Stimulated activated CD4-positive, alpha-beta T cell treated with anti-CD3 and anti-CD28 coated beads, Interleukin-4, amount 100 ng/mL, for 4 hours (primary cell): ENCODE measurements around the gene LIPA.
"Not testable (repeated sequence)": the region's sequence is repeated elsewhere in the genome, so short reads cannot be mapped to it uniquely, and the experiment has no call there.

ENCODE experiments used
- DNase-seq, 2 experiments: peaks; one replicate each; pipeline ENCODE4 v3.0.0-alpha.2; 2020

LIPA gene

DNA sequence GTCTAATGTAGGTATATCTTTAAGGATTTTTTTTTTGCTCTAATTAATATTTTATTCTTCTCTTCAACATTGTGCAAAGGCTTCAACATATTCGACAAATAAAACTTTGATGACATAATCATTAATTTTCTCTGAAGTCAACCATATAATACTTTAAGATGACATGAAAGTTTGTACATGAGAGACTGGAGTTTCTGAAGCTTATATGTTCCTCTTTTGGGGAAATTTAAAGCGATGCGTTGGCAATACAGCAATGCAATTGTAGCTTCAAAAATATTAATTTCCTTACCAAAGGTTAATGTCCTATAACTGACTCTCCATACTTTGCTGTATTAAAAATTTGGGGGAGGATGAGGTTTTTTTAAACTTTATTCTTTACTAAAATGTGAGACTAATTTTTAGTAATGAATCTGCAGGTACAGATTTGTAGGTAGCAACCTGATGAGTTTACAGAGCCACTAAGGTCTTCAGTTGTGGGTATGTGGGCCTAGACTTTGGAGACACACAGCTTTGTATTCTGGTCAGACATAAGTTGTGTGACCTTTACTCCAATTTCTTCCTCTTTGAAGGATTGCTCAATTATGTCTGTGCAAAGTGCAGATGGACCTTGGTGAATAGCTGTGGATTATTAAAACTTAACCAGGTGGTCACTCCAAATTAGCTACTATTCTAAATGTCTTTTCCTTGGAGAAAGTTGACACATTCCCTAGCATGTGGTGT lies 18.0 kb upstream of the LIPA start:
- no peak for DNase-seq

DNA sequence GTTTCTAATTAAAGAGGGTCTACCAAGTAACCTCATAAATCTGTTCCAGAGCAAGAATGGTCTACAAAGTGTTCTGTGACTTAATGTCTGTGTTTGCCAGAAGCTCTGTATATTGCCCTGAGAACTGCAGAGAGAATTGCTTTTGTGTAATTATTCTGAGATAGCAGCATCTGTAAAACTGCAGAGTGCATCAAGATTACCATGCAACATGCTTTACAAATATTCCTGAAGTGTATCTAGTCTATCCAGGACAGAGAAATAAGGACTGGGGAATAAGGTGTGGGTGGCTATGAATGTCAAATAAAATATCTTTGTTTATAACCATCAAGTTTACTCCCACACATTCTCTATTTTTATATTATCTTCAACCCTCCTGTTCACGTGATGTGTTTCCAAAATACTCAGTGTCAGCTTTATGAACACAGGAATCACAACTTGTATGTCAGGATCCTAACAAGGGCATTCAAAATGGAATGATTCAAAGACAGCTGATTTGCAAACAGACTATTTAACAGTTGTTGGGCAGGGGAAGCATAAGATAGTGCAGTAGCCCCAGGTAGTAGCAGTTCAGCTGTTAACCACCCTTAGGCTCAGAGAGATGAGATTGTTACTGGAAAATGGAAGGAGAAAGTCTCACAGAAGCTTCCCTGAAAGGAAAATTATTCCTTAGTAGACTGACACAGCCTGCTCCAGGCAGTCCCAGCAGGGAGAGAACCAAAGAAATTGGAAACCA lies 15.3 kb upstream of the LIPA start:
- DNase-seq, result no peak

DNA sequence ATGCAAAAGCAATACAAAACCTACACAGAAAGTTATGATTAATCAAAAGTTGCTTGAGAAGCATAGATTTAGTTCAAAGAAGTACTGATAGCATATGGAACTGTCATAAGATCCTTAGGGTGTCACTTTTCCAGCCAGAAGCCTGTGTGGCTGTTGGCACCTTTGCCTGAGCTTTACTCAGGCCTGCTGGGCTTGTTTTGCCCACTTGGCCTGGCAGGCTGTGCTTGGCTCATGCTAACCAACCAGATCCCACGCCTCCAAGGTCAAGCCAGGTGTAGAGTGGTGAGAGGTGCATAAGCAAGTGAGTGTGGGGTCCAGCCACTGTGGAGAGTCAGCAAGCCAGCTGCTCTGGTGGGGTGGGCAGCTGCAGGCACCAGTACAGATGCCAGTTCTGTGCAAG lies 12.0 kb upstream of the LIPA start:
- no peak for DNase-seq

DNA sequence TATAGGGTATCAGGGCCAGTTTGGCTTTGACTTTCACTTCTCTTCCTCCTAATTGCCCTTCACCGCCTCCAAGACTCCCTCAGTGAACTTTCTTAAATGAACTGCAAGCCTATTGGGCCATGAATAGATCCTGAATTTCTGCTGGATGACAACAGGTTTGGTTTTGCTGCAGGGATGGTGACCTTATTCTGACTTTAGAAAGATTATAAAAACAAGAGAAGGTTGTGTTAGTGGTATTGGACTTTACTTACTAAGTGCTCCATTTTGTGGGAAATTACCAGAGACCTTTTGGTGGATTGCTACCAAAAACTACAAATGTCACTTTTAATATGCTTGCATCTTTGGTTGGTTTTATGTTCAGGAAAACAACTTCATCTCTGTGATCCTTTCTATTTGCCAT lies 11.5 kb upstream of the LIPA start:
- DNase-seq, result no peak

DNA sequence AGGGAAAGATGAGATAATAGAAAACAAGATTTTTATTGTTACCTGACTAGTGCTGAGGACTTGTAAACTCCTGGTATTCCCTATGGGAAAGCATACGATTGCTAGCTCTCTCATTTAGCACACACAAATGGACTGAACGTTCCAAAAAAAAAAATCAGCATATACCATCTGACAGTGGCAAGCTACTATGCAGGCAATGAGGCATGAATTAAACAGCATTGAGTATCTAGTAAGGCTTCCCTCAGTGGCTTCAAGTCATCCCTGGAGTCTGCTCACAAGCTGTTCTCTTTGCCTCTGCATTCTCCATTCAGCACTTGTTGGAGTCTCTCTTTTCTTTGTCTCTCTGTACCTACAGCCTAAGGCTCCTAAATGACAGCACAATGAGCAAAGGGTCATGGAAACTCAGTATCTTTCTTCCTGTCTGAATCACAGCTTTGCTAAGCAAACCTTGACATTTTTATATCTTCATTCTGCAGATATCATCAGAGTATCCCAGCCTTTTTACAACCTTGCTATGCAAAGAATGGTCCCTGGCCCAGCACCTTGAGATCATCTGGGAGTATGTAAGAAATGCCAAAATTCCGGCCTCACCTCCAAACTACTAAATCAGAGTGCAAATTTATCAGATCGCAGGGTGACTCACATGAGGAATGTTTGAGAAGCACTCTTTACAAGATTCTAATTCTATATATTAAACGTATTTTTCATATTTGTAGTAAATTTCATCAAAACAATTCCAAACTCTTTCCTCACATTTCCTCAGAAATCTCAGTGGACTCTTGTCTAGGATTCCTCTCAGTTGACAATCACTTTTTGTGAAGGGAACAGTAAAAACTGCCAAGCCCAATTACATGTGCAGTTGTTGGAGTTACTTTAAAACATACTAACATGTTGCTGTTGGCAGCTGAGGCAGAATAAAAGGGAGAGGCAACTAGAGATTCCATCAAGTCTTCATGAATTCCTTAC lies 10.8 kb upstream of the LIPA start:
- DNase-seq, result no peak

DNA sequence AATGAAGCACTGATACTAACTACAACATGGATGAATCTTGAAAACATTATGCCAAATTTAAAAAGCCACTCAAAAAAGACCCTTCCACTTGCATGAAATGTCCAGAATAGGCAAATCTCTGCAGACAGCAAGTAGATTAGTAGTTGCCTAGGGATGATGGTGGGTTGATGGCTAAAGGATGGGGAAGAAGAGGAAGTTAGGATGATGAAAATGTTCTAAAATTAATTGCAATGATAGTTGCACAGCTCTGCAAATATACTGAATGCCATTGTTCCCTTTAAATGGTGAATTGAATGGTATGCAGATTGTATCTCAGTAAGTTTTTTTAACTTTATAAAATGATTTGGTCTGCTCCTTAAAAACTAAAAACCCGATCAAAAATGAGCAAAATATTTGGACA lies 7.3 kb upstream of the LIPA start:
- no peak for DNase-seq

DNA sequence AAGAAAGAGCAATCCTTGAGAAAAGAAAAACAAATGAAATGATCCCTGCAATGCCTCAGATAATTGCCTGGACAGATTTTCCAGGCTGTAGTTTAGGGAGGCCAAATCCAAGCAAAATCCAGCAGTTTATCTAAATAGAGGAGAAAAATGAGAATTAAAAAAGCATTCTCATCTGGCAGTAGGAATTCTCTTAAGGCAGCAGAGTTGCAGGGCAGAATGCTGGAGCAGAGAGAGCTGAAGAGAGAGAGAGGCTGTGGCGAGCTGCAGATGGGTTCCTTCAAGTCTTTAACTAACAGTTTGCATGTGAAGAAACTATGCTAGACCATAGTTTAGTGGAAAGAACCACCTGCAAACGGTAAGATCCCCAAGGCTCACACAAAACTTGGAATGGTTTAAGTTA lies 6.0 kb upstream of the LIPA start:
- no peak for DNase-seq

- DNase-seq, result no peak
These were observed 5.4 kb upstream of the LIPA start for GRCh38 chr10:89256962-89257361.

DNA sequence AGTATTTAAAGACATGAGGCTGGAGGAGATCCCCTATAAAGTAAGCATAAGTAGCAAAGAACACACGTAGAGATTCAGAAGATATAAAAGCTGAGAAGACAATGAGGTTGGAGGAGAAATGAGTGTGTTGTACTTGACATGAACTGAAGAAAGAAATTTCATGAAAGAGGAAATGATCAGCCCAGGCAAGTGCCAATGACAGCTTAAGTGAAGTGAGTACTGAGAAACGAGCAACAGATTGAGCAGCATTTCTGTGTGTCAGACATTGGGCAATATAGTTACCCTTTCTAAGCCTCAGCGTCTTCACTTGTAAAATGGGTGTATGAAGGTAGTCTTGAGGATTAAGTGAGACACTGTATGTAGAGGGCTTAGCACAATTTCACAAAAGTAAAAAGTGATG lies 4.8 kb upstream of the LIPA start:
- DNase-seq, result no peak

- DNase-seq, result no peak
These were observed 4.2 kb upstream of the LIPA start for GRCh38 chr10:89255793-89256192.

GRCh38 chr10:89255091-89255579 lies 3.6 kb upstream of the LIPA start:
- peak in 1 of 2 experiments; percentile 10 for DNase-seq

DNA sequence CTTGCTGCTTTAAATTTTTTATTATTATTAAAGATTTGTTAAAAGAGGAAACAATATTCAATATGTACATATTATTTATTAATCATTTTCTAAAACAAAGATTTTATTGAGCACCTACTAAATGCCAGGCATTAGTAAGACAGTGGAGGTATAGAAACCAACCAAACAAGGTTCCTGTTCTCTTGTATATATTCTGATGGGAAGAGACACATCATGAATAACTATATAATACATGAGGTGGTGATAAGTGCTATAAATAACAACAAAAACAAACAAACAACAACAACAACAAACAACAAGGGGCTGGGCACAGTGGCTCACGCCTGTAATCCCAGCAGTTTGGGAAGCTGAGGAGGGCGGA lies 630 bp upstream of the LIPA start:
- DNase-seq, result no peak

GRCh38 chr10:89250865-89251408 lies 638 bp downstream of the LIPA start:
- no peak for DNase-seq

GRCh38 chr10:89248990-89249389 lies 2.6 kb downstream of the LIPA start:
- no peak for DNase-seq

DNA sequence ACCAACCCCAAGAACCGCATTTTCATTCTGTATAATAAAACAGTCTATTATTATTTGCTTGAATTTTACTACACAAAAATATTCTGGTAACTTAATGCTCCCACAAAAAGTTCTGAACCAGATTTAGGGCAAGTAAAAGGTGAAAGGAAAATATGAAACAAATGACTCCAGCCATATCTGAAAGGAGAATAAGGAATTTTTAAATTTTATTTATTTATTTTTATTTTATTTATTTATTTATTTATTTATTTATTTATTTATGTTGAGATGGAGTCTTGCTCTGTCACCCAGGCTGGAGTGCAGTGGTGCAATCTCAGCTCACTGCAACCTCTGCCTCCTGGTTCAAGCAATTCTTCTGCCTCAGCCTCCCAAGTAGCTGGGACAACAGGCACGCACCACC lies 4.0 kb downstream of the LIPA start:
- not testable (repeated sequence) for DNase-seq

- DNase-seq, result no peak
These were observed 5.8 kb downstream of the LIPA start for GRCh38 chr10:89245802-89246201.

DNA sequence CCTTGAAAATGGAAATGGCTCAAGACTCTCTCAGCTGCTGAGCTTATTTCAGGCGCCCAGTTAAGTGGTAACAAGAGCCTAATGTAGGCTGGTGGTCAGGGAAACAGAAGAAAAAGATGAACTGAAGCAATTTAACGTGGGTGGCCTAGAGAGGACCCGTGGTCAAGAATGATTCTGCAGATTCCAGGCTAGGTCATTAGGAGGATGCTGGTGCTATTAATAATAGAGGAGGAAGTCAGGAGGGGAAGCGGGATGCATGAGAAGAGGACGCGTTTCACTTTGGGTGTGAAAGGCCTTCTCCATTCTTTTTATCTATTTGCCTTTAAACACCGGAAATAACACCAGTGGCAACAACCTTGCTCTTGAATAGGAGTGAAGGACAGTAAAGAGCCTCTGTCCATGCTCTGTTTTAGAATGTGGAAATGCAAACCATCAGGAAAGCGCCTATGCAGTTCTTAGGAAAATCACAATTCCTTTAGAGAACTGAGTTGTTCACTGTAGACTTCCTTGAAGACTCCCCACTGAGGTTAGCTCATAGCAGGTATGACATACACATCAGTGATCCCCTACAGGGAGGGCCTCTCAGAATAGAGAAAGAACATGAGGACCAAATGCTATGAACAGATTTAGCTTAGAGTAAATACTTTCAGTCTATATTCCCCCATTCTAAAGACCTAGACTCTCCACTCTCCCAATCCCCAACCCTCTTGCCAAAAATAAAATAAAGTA lies 8.6 kb downstream of the LIPA start:
- no peak for DNase-seq

DNA sequence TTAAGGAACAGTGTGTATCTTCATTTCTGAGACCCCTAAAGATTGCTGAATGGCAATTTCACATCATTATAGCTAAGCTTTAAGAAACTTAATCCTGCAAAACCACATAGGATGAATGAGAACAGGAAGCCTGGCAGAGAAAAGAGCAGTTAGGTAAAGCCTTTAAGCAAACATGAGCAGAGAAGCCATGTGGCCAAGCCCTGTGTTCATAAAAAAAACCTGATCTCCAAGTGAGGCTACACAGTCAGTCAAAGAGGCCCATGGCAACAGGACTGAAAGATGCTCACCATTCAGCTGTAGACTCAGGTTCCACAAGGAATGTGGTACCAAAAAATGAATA lies 9.3 kb downstream of the LIPA start:
- DNase-seq, result no peak

GRCh38 chr10:89241486-89242344 lies 9.9 kb downstream of the LIPA start:
- DNase-seq, result no peak

DNA sequence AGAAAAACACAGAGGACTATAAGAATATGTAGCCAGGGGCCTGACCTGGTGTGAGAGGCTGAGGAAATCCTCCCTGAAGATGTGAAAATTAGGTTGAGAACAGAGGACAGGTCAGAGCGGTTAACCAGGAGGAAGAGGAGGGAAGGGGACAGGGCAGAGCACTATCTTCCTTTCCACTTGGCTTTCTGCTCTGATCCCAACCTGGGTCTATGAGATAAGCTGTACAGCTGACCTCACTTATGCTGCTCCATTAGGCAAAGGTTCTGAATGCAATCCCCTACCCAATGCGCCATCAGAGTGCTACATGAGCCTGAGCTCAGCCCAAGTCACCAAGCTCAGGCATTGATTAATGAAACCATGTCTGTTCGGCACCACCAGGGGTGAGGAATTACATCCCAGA lies 10.5 kb downstream of the LIPA start:
- DNase-seq, result no peak

DNA sequence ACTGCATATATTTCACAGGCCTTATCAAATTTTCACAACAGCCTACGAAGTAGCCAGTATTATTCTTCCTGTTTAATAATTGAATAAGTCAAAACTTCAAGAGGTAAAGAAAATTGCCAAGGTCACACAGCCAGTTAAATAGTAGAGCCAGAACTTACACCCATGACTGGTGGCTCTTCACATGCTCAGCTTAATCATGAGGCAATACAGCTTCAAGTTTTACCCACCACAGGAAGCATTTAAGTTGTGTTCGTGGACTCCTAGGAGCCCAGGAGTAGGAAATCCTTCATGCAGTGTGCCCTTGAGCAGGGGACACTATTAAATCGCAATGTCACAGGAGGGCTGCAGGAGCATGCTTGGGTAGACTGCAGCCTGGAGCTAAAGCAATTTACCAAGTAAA lies 11.1 kb downstream of the LIPA start:
- no peak for DNase-seq
